ENCODE measurements around the gene SLC25A4. TPM values are rescaled to one million over a fixed set of nuclear protein-coding genes. Genes with fewer than 3 reads are reported as not detected.

Gene SLC25A4
- total RNA-seq = 10 to 100 TPM; 15.2 to 21.4 (median 19.3) TPM

DNA sequence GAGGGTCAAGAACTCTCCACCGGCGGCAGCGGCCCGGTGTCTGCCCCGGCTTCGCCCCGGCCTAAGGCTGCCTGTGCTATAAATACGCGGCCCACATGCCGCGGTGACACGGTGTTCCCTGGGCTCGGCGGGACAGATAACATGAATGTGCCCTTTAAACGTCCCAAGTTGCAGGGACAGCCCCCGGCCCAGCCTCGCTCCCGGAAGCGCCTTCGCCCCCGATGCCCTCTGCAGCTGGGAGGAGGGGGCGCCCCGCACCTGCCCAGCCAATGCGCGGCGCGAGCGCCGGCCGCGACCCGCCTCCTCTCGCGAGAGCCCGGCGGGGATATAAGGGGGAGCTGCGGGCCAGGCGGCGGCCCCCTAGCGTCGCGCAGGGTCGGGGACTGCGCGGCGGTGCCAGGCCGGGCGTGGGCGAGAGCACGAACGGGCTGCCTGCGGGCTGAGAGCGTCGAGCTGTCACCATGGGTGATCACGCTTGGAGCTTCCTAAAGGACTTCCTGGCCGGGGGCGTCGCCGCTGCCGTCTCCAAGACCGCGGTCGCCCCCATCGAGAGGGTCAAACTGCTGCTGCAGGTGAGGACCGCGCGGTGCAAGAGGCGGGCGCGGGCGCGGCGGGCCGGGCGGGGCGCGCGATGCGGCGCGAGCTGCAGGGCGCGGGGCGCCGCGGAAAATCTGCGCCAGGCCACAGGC lies at the start of gene SLC25A4:
Gene SLC25A4, plus strand, starts transcription at position 355 of the 689 bp plus-strand sequence. Its CDS starts 107 bp downstream, at position 462.
- Histone ChIP-seq H3K27ac (peak within 1 kb of the TSS; percentile 76 to 89), H3K36me3 (no peaks in the 10 kb centered on the region), H3K4me1 (peaks cover 0 to 5% of the 10 kb centered on the region in 2 donors), H3K4me3 (peak within 1 kb of the TSS; percentile 59 to 91 (median 76)), H3K27me3 (no peaks in the 10 kb centered on the region), H3K9me3 (no peaks in the 10 kb centered on the region)
- TF ChIP-seq, protein P1, sequence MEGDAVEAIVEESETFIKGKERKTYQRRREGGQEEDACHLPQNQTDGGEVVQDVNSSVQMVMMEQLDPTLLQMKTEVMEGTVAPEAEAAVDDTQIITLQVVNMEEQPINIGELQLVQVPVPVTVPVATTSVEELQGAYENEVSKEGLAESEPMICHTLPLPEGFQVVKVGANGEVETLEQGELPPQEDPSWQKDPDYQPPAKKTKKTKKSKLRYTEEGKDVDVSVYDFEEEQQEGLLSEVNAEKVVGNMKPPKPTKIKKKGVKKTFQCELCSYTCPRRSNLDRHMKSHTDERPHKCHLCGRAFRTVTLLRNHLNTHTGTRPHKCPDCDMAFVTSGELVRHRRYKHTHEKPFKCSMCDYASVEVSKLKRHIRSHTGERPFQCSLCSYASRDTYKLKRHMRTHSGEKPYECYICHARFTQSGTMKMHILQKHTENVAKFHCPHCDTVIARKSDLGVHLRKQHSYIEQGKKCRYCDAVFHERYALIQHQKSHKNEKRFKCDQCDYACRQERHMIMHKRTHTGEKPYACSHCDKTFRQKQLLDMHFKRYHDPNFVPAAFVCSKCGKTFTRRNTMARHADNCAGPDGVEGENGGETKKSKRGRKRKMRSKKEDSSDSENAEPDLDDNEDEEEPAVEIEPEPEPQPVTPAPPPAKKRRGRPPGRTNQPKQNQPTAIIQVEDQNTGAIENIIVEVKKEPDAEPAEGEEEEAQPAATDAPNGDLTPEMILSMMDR (IDR thresholded peaks at IDR 0.05) = peak in 2 of 3 donors; percentile 31 to 76
- TF ChIP-seq POLR2AphosphoS5 (IDR thresholded peaks at IDR 0.05) (peak in 2 of 3 donors; percentile 67 to 89), POLR2A (IDR thresholded peaks at IDR 0.05) (no peak)
- DNase-seq (ENCODE audit: low spot score in 2 of 2) = peak; percentile 72 to 81
- intact Hi-C loops (cut with DNase I; ENCODE audit: low total_unique reads) = loop anchor here (5.0 kb wide), 1 partner anchor 39 kb away; no protein-coding TSS in a partner anchor

DNA sequence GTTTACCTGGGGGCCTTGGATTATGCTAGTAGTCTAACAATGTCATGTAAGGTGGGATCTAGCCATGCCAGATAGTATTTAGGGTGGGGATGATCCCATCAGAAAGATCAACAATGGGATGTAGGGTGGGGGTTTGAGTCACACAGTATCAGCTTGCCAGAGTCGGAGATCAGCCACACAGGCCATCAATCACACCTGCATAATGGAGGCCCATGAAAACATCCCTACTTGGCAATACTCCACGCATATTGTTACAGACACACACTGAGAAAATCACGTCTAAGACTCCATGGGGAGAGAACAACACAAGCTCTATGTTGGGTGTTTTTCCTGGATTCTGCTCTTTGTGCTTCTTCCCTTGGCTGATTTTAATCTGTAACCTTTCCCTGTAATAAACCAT lies 49.5 kb upstream of the SLC25A4 start:
- no peaks in the 10 kb centered on the region for H3K27me3 ChIP-seq
- H3K36me3 ChIP-seq = no peaks in the 10 kb centered on the region
- TF ChIP-seq, protein P1 (IDR thresholded peaks at IDR 0.05) = no peak
- TF ChIP-seq POLR2A (IDR thresholded peaks at IDR 0.05) (no peak), POLR2AphosphoS5 (IDR thresholded peaks at IDR 0.05) (no peak)
- H3K4me3 ChIP-seq = no peak overlapping the region
- intact Hi-C loops (cut with DNase I; ENCODE audit: low total_unique reads) = no loop called here
- no peaks in the 10 kb centered on the region for H3K9me3 ChIP-seq
- H3K4me1 ChIP-seq = no peaks in the 10 kb centered on the region
- no peak overlapping the region for H3K27ac ChIP-seq
- DNase-seq (ENCODE audit: low spot score in 2 of 2) = no peak

DNA sequence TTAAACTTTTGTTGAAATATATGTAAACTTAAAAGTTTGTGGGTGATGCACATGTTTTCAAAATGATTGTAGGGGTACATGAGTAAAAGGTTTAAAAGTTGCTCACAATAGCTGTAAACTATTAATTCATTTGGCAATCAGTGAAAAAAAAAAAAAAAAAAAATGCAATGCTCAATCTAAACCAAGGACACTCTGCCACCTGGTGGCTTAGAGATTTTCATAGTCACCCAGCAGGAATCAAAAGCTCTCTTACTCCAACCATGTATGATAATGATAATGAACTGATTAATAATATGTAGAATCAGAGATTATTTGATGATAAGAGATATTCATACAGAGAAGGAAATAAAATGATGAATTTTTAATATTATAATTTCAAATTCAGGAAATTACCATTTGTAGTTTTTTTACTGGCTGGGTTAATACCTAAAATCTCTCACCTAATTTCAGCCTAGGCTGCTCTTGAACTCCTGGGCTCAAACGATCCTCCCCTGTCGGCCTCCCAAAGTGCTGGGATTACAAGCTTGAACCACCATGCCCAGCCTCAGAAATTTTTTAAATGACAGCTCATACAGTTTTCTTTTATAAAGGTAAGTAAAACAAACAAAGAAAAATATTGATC lies 46.9 kb upstream of the SLC25A4 start:
- TF ChIP-seq POLR2A (IDR thresholded peaks at IDR 0.05) = no peak
- no peak for TF ChIP-seq POLR2AphosphoS5 (IDR thresholded peaks at IDR 0.05)
- TF ChIP-seq, protein P1 (IDR thresholded peaks at IDR 0.05) = peak in 2 of 3 donors; percentile 47 to 56
- Histone ChIP-seq H3K9me3 (no peaks in the 10 kb centered on the region), H3K27ac (no peak overlapping the region), H3K36me3 (no peaks in the 10 kb centered on the region), H3K27me3 (no peaks in the 10 kb centered on the region), H3K4me1 (no peaks in the 10 kb centered on the region), H3K4me3 (no peak overlapping the region)
- no peak for DNase-seq (ENCODE audit: low spot score in 2 of 2)
- intact Hi-C loops (cut with DNase I; ENCODE audit: low total_unique reads) = no loop called here

DNA sequence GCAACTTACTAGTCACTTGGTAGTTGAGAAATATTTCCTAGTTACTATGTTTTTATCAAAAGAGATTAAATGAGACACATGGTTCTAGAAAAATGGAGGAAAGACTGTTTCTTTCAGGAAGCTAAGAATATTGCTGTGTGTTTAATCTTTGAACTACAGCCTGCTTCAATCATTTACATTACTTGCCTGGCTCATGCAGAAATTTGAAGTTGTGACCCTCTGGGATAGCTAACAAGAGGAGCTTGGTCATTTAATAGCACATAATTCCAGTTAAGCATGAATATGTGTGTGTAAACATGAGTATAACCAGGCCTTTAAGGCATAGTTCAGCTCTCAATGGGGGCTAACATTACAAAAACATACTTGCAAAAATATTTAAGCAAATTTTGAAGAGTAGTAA lies 44.6 kb upstream of the SLC25A4 start:
- TF ChIP-seq, protein P1 (IDR thresholded peaks at IDR 0.05) = no peak
- TF ChIP-seq POLR2AphosphoS5 (IDR thresholded peaks at IDR 0.05) = no peak
- no peak for TF ChIP-seq POLR2A (IDR thresholded peaks at IDR 0.05)

More for the DNA sequence above, 44.6 kb upstream of the SLC25A4 start:
- no peak for DNase-seq (ENCODE audit: low spot score in 2 of 2)
- H3K9me3 ChIP-seq = no peaks in the 10 kb centered on the region
- no peaks in the 10 kb centered on the region for H3K4me1 ChIP-seq
- intact Hi-C loops (cut with DNase I; ENCODE audit: low total_unique reads) = no loop called here
- no peak overlapping the region for H3K27ac ChIP-seq
- H3K4me3 ChIP-seq = no peak overlapping the region
- no peaks in the 10 kb centered on the region for H3K36me3 ChIP-seq
- H3K27me3 ChIP-seq = no peaks in the 10 kb centered on the region
